ENCODE results near the gene CCDC7. TPM values are rescaled to one million over a fixed set of nuclear protein-coding genes. Genes with fewer than 3 reads are reported as not detected.
"Not testable (repeated sequence)": the region's sequence is repeated elsewhere in the genome, so short reads cannot be mapped to it uniquely, and the experiment has no call there.

Gene CCDC7
- total RNA-seq, 1 donor: 136 TPM

DNA sequence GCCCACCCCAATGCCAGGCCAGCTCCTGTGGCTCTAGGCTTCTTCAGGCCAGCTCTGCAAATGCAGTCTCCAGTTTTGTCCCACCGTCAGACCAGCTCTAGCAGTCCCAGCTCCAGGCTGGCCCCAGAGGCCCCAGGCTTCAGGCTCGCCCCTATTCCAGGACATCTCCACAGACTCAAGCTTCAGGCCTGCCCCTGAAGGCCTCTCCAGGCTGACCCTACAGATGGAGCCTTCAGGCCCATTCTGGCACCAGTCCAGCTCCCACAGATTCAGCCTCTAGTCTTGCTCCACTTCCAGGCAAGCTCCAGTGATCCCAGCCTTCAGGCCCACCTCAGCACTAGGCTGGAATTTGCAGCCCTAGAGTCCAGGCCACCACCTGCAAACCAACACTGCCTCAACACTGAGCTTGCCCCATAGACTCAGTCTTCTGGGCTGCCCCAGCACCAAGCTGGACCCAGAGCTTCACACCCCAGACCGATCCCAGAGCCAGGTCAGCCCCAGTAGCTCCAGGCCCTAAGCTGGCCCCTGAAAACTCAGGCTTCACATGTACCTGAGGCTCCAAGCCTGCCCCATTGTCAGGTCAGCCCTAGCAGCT, 341.8 kb downstream of the CCDC7 start:
- H3K4me3 ChIP-seq (ENCODE audit: low read length): no peak overlapping the region
- no peaks in the 10 kb centered on the region for H3K4me1 ChIP-seq (ENCODE audit: insufficient read depth, low read length)
- no peaks in the 10 kb centered on the region for H3K9me3 ChIP-seq (ENCODE audit: low read depth, low read length)
- H3K27me3 ChIP-seq (ENCODE audit: insufficient read depth, low read length): no peaks in the 10 kb centered on the region

DNA sequence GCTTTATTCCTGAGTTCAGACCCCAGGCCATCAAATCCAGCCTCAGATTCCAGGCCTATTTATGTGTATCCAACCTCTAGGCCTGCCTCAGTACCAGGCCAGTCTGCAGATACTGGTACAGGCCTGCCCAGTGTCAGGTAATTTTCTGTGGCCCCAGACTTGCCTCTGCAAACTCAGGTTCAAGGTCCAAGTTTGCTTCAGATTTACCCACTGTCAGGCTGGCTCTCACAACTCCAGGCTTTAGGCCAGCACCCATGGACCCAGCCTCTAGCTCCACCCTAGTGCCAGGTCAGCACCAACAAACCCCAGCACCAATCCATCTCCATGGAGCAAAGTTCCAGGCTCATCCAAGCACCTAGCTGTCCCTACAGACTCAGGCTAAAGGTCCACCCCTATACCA, 342.4 kb downstream of the CCDC7 start:
- H3K27me3 ChIP-seq (ENCODE audit: insufficient read depth, low read length): no peaks in the 10 kb centered on the region
- no peaks in the 10 kb centered on the region for H3K9me3 ChIP-seq (ENCODE audit: low read depth, low read length)
- H3K4me1 ChIP-seq (ENCODE audit: insufficient read depth, low read length): no peaks in the 10 kb centered on the region
- H3K4me3 ChIP-seq (ENCODE audit: low read length): no peak overlapping the region

DNA sequence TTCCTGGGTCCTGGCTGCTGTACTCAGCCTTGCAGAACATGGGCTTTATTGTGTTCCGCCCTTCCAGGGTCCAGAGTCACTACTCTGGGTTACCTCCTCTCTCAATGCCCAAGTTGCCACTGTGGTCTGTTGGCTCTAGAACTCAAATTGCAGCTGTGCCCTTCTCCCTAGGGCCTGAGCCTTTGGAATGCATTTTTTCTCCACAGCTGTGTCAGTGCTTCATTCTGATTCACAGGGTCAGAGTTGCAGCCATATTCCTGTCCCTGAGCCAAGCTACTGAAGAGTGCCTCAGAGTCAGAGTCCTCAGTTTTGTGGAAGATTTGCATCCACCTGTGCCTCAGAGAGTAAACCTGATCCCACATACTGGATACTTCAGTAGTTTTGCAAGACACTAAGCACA, 344.5 kb downstream of the CCDC7 start:
- H3K4me1 ChIP-seq (ENCODE audit: insufficient read depth, low read length): no peaks in the 10 kb centered on the region
- no peak overlapping the region for H3K4me3 ChIP-seq (ENCODE audit: low read length)
- H3K9me3 ChIP-seq (ENCODE audit: low read depth, low read length): no peaks in the 10 kb centered on the region
- no peaks in the 10 kb centered on the region for H3K27me3 ChIP-seq (ENCODE audit: insufficient read depth, low read length)

DNA sequence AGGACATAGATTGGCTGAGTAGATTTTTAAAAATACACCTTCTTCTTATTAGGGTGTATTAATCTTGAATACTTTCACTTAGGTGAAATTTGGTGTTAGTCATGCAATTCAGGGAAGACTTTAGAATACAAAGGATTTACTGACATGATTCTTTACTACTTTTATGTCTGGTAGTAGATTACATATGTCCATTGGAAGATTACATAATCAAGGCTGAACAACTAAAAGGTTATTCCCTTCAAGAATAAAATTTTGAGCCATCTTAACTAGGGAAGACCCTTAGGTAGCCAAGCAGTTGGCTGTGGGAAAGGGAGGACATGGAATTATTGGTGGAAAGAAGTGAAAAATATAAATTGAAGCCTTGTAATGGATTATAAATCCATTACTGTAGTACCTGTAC, 347.1 kb downstream of the CCDC7 start:
- no peak overlapping the region for H3K4me3 ChIP-seq (ENCODE audit: low read length)
- no peaks in the 10 kb centered on the region for H3K9me3 ChIP-seq (ENCODE audit: low read depth, low read length)
- H3K4me1 ChIP-seq (ENCODE audit: insufficient read depth, low read length): no peaks in the 10 kb centered on the region
- H3K27me3 ChIP-seq (ENCODE audit: insufficient read depth, low read length): no peaks in the 10 kb centered on the region

DNA sequence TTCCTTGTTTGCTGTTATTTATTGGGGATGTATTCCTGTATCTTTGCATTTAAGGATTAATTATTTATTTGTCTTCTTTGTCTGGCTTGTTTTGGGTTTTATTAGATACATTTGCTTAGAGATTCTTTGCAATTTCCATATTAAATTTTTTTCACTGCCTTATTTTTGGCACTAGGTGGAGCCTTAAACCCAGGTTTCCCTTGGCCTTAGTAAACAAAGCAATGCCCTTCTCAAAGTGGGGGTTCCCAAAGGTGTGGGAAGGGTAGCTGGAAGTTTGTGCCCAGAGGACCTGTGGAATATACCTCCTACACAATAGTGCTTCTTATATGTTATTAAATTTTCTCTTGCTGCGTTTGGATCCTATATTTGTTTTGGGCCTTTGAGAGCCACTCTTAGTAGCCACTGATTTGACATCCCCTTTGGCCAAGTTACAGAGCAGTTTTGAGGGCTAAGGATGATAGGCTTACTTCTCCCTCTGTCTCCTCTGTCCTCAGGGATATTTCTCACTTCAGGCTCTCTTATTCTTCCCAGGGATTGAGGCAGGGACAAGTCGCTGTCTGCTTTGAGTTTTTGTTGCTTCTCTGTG, 349.8 kb downstream of the CCDC7 start:
- Histone ChIP-seq H3K9me3 (ENCODE audit: low read depth, low read length) (no peaks in the 10 kb centered on the region), H3K4me1 (ENCODE audit: insufficient read depth, low read length) (no peaks in the 10 kb centered on the region), H3K27me3 (ENCODE audit: insufficient read depth, low read length) (no peaks in the 10 kb centered on the region), H3K4me3 (ENCODE audit: low read length) (no peak overlapping the region)

DNA sequence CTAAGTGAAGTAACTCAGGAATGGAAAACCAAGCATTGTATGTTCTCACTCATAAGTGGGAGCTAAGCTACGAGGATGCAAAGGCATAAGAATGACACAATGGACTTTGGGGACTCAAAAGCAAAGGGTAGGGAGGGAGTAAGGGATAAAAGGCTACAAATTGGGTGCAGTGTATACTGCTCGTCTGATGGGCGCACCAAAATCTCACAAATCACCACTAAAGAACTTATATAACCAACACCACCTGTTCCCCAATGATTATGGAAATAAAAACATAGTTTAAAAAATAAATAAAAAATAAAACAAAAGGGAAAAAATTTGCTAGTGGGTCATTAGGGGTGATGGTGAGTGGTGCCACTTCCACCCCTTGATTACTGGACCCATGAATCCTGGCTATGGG, 351.5 kb downstream of the CCDC7 start:
- not testable (repeated sequence) for H3K27me3 ChIP-seq (ENCODE audit: insufficient read depth, low read length); H3K4me1 ChIP-seq (ENCODE audit: insufficient read depth, low read length); H3K9me3 ChIP-seq (ENCODE audit: low read depth, low read length); H3K4me3 ChIP-seq (ENCODE audit: low read length)

DNA sequence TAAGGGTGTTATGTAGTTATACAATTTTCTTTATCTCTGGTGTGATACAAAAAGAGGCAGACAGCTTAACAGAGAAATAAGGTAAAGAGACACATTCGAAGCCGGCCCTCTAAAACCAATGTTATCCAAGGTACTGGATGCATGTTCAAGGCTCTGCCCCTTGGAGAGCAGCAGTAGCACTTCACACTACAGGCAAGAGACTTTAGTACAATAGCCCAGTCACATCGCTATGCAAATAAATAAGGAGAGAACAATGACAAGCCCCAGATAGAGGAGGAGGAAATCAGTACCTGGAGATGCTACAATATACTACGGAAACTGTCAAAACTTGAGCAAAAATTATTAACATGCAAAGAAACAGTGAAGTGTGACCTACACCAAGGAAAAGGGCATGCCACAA, 401.0 kb downstream of the CCDC7 start:
- Histone ChIP-seq H3K9me3 (ENCODE audit: low read depth, low read length) (no peaks in the 10 kb centered on the region), H3K4me1 (ENCODE audit: insufficient read depth, low read length) (no peaks in the 10 kb centered on the region), H3K4me3 (ENCODE audit: low read length) (no peak overlapping the region), H3K27me3 (ENCODE audit: insufficient read depth, low read length) (no peaks in the 10 kb centered on the region)

DNA sequence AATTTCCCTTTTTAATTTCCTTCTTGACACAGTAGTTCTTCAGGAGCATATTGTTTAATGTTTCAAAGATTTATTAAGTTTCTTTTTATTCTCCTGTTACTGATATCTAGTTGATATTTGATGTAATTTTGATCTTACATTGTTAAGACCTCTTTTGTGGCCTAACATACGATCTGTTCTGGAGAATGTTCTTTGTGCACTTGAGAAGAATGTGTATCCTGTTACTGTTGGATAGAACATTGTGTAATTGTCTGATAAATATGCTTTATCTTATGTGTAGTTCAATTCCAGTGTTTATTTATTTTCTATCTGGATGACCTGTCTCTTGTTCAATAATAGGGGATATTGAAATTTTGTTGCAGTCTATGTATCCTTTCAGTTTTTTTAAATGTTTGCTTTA, 405.4 kb downstream of the CCDC7 start:
- no peaks in the 10 kb centered on the region for H3K4me1 ChIP-seq (ENCODE audit: insufficient read depth, low read length)
- H3K4me3 ChIP-seq (ENCODE audit: low read length): no peak overlapping the region
- no peaks in the 10 kb centered on the region for H3K27me3 ChIP-seq (ENCODE audit: insufficient read depth, low read length)
- H3K9me3 ChIP-seq (ENCODE audit: low read depth, low read length): no peaks in the 10 kb centered on the region

DNA sequence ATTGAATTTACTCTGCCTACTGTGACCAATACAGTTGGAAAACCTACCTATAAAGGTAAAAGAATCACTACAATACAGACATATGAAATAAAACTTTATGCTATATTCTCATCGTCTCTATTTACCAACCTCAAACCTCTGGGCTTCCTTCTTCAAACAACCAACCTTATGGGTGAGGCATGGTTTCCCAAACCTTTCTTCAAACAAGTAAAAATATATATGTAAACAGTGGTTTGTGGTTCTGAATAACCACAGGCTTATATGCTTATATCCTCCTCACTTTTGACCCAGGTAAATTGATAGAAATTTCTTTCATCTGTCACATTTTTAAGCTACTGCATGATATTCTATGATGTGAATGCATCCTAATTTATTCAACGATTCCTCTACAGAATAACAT, 408.5 kb downstream of the CCDC7 start:
- no peaks in the 10 kb centered on the region for H3K4me1 ChIP-seq (ENCODE audit: insufficient read depth, low read length)
- H3K4me3 ChIP-seq (ENCODE audit: low read length): no peak overlapping the region
- no peaks in the 10 kb centered on the region for H3K27me3 ChIP-seq (ENCODE audit: insufficient read depth, low read length)
- no peaks in the 10 kb centered on the region for H3K9me3 ChIP-seq (ENCODE audit: low read depth, low read length)

DNA sequence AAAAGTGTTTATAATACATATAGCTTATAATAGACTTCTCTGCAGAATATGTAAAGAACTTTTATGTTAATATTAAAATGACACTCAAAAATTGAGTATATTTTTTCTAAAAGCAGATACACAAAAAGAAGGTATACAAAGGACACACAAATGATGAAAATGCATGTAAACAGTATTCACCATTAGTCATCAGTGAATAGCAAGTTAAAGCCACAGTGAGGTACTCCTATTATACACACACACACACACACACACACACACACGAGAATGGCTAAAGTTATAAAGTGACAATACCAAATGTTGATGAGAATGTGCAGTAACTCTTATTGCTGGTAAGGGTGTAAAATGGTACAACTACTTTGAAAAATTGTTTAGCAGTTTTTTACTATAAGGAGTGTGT, 419.2 kb downstream of the CCDC7 start:
- Histone ChIP-seq H3K9me3 (ENCODE audit: low read depth, low read length) (no peaks in the 10 kb centered on the region), H3K4me3 (ENCODE audit: low read length) (no peak overlapping the region), H3K4me1 (ENCODE audit: insufficient read depth, low read length) (no peaks in the 10 kb centered on the region), H3K27me3 (ENCODE audit: insufficient read depth, low read length) (no peaks in the 10 kb centered on the region)

DNA sequence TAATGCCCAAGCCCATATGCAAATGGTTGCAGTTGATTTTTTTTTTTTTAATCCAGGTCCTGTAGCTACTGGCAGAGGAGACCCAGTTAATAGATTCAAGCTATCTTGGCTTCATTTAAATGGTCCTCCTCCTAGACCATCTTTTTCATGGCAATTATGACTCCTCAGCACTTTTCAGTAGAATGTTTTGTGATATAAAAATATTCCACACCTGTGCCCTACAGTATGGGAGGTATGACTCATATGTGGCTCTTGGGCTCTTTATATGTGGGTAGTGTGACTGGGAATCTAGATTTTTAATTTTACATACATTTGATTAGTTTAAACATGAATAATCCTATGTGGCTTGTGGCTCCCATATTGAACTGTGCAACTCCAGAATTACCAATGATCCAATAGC, 432.0 kb downstream of the CCDC7 start:
- H3K4me1 ChIP-seq (ENCODE audit: insufficient read depth, low read length): no peaks in the 10 kb centered on the region

DNA sequence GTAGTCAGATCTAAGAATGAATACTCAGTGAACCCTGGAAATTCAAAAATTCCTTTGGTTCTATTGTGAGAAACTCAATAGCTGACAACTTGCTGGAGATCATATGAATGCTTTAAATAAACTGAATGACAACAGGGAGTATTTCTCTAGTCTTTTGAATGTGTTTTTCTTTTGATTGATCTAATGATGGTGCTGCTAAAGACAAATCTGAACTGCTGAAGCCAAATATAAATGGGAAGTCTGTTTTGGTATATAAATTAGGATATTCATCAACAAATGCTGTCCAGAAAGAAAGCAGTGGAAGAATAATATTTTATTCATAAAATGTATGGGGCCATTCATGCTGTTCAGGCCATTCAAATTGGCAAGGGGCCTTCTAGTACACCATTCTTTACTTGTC, 432.7 kb downstream of the CCDC7 start:
- Histone ChIP-seq H3K4me1 (ENCODE audit: insufficient read depth, low read length) (no peaks in the 10 kb centered on the region), H3K27me3 (ENCODE audit: insufficient read depth, low read length) (no peaks in the 10 kb centered on the region), H3K9me3 (ENCODE audit: low read depth, low read length) (no peaks in the 10 kb centered on the region), H3K4me3 (ENCODE audit: low read length) (no peak overlapping the region)

More for the DNA sequence above, 432.0 kb downstream of the CCDC7 start:
- Histone ChIP-seq H3K27me3 (ENCODE audit: insufficient read depth, low read length) (no peaks in the 10 kb centered on the region), H3K9me3 (ENCODE audit: low read depth, low read length) (no peaks in the 10 kb centered on the region), H3K4me3 (ENCODE audit: low read length) (no peak overlapping the region)

DNA sequence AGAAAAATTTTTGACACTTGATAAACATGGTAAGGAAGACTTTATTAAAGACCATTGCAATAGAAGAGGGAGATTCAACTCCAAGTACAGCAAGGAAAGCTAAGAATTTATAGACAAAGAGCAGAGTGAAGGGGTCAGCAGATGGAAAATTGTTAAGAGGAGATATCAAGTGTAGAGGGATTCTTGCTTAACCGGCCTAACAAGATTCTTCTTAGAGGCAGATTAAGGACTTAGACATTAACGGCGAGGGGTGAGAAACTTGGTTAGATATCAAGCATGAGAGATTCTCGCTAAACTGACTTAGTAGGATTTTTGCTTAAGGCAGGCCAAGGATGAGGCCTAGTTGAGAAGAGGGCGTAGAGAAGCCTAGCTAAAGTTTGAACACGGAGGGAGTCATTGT, 436.1 kb downstream of the CCDC7 start:
- Histone ChIP-seq H3K4me3 (ENCODE audit: low read length) (no peak overlapping the region), H3K9me3 (ENCODE audit: low read depth, low read length) (no peaks in the 10 kb centered on the region), H3K27me3 (ENCODE audit: insufficient read depth, low read length) (no peaks in the 10 kb centered on the region)

DNA sequence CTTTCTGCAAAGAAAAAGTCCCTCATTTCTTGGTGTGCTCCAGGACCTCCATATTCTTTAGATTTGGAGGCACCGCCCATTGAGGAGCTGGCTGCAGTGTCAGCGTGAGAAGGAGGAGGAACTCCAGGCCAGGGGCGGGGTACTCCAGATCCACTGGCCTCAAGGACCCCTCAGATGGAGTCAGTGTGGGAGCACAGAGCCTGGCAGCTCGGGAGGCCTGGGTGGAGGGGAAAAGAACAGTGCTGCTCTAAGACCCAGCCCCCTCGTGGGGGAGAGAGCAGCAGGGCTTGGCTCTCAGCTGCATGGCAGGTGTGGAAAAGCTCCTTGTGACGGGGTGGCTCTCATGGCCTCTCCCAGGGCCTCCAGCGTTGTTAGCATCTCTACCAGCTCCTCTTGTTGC, 441.5 kb downstream of the CCDC7 start:
- no peaks in the 10 kb centered on the region for H3K9me3 ChIP-seq (ENCODE audit: low read depth, low read length)

More for the DNA sequence above, 436.1 kb downstream of the CCDC7 start:
- no peaks in the 10 kb centered on the region for H3K4me1 ChIP-seq (ENCODE audit: insufficient read depth, low read length)

DNA sequence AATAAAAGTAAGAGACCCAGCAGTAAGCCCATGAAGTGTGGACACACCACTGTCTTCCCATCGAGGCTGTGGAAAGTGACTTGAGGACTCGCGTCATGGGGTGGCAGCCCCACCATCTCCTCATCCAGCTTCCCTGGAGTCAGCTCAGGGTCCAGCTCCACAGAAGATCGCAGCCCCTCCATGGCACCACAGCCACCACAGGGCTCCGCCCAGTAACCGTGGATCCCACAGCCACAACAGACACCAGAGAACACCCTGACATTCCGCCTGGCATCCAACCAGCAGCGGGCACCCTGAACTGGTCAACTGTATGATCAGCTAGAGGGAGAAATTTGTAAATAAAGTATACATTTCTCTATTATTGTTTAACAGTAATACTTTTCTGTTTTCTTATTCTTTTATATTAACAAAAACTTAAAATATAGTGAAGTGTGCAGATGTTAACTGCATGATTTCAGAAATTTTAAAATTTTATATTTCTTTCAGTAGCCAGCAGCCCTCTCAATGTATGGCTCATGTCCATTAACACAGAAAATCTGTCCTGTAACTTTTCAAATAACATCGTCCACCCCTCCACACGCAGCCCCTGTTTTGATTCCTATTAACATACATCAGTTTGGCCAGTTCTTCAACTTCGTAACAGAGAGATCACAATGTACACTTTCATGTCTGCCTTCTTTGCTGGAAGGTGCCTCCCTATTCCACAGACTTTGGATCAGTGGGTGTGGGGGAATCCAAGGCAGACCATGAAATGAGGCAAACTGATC, 442.4 kb downstream of the CCDC7 start:
- H3K4me1 ChIP-seq (ENCODE audit: insufficient read depth, low read length): no peaks in the 10 kb centered on the region
- H3K9me3 ChIP-seq (ENCODE audit: low read depth, low read length): no peaks in the 10 kb centered on the region
- no peak overlapping the region for H3K4me3 ChIP-seq (ENCODE audit: low read length)
- H3K27me3 ChIP-seq (ENCODE audit: insufficient read depth, low read length): no peaks in the 10 kb centered on the region

More for the DNA sequence above, 441.5 kb downstream of the CCDC7 start:
- H3K4me3 ChIP-seq (ENCODE audit: low read length): no peak overlapping the region
- H3K27me3 ChIP-seq (ENCODE audit: insufficient read depth, low read length): no peaks in the 10 kb centered on the region
- H3K4me1 ChIP-seq (ENCODE audit: insufficient read depth, low read length): no peaks in the 10 kb centered on the region
